Vagina (tissue), 2 donors: Measurements from ENCODE around the gene WTAP.

Source experiments
- POLR2A ChIP-seq, 2 donors: fragments of 450-650 bp; IDR thresholded peaks; one replicate each; pipeline ENCODE4 v1.6.1; 2017; ENCODE audit warnings: antibody characterized with exemption in 2 of 2, mild to moderate bottlenecking in 2 of 2, moderate library complexity in 2 of 2
- TF ChIP-seq, protein P1 (sequence below), 3 experiments: fragments of 450-650 bp in 2 of 3; fragments of 200-600 bp in 1 of 3; sonication (generic) in 1 of 3; IDR thresholded peaks; one replicate each; pipeline ENCODE4 v1.5.1; 2017 to 2019; ENCODE audit warnings: antibody characterized with exemption in 3 of 3, mild to moderate bottlenecking in 2 of 3, moderate library complexity in 2 of 3

DNA sequence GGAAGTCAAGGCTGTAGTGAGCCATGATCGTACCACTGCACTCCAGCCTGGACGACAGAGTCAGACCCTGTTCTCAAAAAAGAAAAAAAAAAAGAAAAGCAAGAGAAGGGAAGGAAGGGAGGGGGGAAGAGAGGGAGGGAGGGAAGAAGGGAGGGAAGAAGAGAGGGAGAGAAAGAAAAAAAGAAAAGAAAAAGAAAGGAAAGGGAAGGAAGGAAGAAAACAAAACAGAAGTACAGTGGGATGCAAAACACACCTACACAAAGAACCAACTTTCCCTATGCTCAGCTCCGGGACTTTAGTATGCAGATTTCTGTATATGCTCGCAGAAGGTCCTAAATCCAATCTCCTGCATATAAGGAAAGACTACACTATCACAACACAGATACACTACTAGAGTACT lies 2.5 kb upstream of the WTAP start:
- TF ChIP-seq, protein P1, sequence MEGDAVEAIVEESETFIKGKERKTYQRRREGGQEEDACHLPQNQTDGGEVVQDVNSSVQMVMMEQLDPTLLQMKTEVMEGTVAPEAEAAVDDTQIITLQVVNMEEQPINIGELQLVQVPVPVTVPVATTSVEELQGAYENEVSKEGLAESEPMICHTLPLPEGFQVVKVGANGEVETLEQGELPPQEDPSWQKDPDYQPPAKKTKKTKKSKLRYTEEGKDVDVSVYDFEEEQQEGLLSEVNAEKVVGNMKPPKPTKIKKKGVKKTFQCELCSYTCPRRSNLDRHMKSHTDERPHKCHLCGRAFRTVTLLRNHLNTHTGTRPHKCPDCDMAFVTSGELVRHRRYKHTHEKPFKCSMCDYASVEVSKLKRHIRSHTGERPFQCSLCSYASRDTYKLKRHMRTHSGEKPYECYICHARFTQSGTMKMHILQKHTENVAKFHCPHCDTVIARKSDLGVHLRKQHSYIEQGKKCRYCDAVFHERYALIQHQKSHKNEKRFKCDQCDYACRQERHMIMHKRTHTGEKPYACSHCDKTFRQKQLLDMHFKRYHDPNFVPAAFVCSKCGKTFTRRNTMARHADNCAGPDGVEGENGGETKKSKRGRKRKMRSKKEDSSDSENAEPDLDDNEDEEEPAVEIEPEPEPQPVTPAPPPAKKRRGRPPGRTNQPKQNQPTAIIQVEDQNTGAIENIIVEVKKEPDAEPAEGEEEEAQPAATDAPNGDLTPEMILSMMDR (IDR thresholded peaks at IDR 0.05): no peak
- no peak for TF ChIP-seq POLR2A (IDR thresholded peaks at IDR 0.05)
